Esophagus muscularis mucosa (tissue), 4 donors: ENCODE data around the gene HLA-DQA1. TPM values are rescaled to one million over a fixed set of nuclear protein-coding genes. Genes with fewer than 3 reads are reported as not detected.
"Not testable (repeated sequence)": the region's sequence is repeated elsewhere in the genome, so short reads cannot be mapped to it uniquely, and the experiment has no call there.

Source experiments
- DNase-seq: peaks from one replicate; pipeline ENCODE4 v3.0.0-alpha.2; 2017; ENCODE audit errors: extremely low spot score
- H3K27ac ChIP-seq, 4 donors: fragments of 200-600 bp; sonication (generic); replicated peaks in 1 of 4; 1 replicate in 3 of 4; 2 replicates in 1 of 4; pipeline ENCODE4 v1.5.1; 2016 to 2019; ENCODE audit warnings: mild to moderate bottlenecking in 1 of 4
- H3K27me3 ChIP-seq, 4 donors: fragments of 200-600 bp; sonication (generic); one replicate each; pipeline versions ENCODE4 v1.5.1 to v1.6.0; 2016 to 2019
- H3K36me3 ChIP-seq, 4 donors: fragments of 200-600 bp; sonication (generic); one replicate each; pipeline ENCODE4 v1.5.1; 2016 to 2019
- H3K4me1 ChIP-seq, 4 donors: fragments of 200-600 bp; sonication (generic); one replicate each; pipeline ENCODE4 v1.5.1; 2016 to 2019
- H3K4me3 ChIP-seq, 4 donors: fragments of 200-600 bp; sonication (generic); 1 replicate in 2 of 4; 2 replicates in 2 of 4; pipeline ENCODE4 v1.5.1; 2016 to 2019; ENCODE audit warnings: mild to moderate bottlenecking in 4 of 4, moderate library complexity in 1 of 4
- H3K9me3 ChIP-seq, 4 donors: fragments of 200-600 bp; sonication (generic); 1 replicate in 3 of 4; 2 replicates in 1 of 4; pipeline ENCODE4 v1.5.1; 2016 to 2019
- CTCF ChIP-seq, 3 experiments: fragments of 200-600 bp in 2 of 3; fragments of 450-650 bp in 1 of 3; sonication (generic) in 2 of 3; IDR thresholded peaks; one replicate each; pipeline ENCODE4 v1.5.1; 2017 to 2019; ENCODE audit warnings: antibody characterized with exemption in 3 of 3, mild to moderate bottlenecking in 2 of 3, moderate library complexity in 1 of 3
- EP300 ChIP-seq: sonication (generic); formaldehyde crosslinking; IDR thresholded peaks from one replicate; pipeline ENCODE4 v1.6.1; 2017; ENCODE audit warnings: antibody characterized with exemption
- POLR2A ChIP-seq: fragments of 450-650 bp; IDR thresholded peaks from one replicate; pipeline ENCODE4 v1.6.1; 2017; ENCODE audit warnings: antibody characterized with exemption, moderate library complexity, mild to moderate bottlenecking, low read depth
- POLR2AphosphoS5 ChIP-seq, 2 donors: sonication (generic); formaldehyde crosslinking; IDR thresholded peaks; one replicate each; pipeline ENCODE4 v1.6.1; 2017; ENCODE audit warnings: antibody characterized with exemption in 2 of 2
- WGBS: methylation state at CpG from one replicate; pipeline ENCODE4 v1.1.5; 2018; 5-methylcytosine and 5-hydroxymethylcytosine counted together
- intact Hi-C: fragments of 100-400 bp; cut with DNase I; formaldehyde crosslinking; loops from one replicate; pipeline ENCODE4 v1.15.1; 2023
- total RNA-seq, 4 donors: library from RNA; depleted of rRNA; stranded (reverse); fragments of >200 nt; gene quantifications; one replicate each; pipeline versions ENCODE4 v1.1.0 to v1.2.1, GENCODE V29; 2016

The HLA-DQA1 gene
- total RNA-seq, 4 donors from 2014 or later: 0.97 to 8.4 (median 5.1) TPM

GRCh38 chr6:32642720-32643106, 5.5 kb downstream of the HLA-DQA1 start:
- no peaks in the 10 kb centered on the region for H3K27me3 ChIP-seq
- H3K27ac ChIP-seq: no peak overlapping the region
- DNase-seq: no peak
- no peak for TF ChIP-seq POLR2A
- TF ChIP-seq EP300: no peak
- no peak for TF ChIP-seq CTCF (IDR thresholded peaks at IDR 0.05)
- intact Hi-C loops: loop anchor here (5.0 kb wide), 1 partner anchor 105 kb away; no protein-coding TSS in a partner anchor
- H3K36me3 ChIP-seq: no peaks in the 10 kb centered on the region
- 51% methylated on average over 6 of the region's 6 CpGs for WGBS
- no peak overlapping the region for H3K4me3 ChIP-seq
- no peaks in the 10 kb centered on the region for H3K9me3 ChIP-seq
- no peaks in the 10 kb centered on the region for H3K4me1 ChIP-seq

GRCh38 chr6:32643904-32644303, 6.7 kb downstream of the HLA-DQA1 start:
- no peak overlapping the region for H3K27ac ChIP-seq
- WGBS: 48% methylated on average over 4 of the region's 4 CpGs
- H3K9me3 ChIP-seq: no peaks in the 10 kb centered on the region
- H3K4me1 ChIP-seq: no peaks in the 10 kb centered on the region
- DNase-seq: no peak
- H3K27me3 ChIP-seq: no peaks in the 10 kb centered on the region
- intact Hi-C loops: loop anchor here (5.0 kb wide), 1 partner anchor 103 kb away; no protein-coding TSS in a partner anchor
- TF ChIP-seq POLR2AphosphoS5 (IDR thresholded peaks at IDR 0.05) (no peak), CTCF (IDR thresholded peaks at IDR 0.05) (no peak), POLR2A (no peak), EP300 (no peak)
- no peaks in the 10 kb centered on the region for H3K36me3 ChIP-seq
- H3K4me3 ChIP-seq: no peak overlapping the region

- no peak for DNase-seq
- intact Hi-C loops: no loop called here
- no peaks in the 10 kb centered on the region for H3K36me3 ChIP-seq
- WGBS: 78% methylated on average over 6 of the region's 6 CpGs
- no peaks in the 10 kb centered on the region for H3K9me3 ChIP-seq
- no peak for TF ChIP-seq POLR2A
- no peak for TF ChIP-seq CTCF (IDR thresholded peaks at IDR 0.05)
- no peak for TF ChIP-seq EP300
- TF ChIP-seq POLR2AphosphoS5 (IDR thresholded peaks at IDR 0.05): no peak
- no peaks in the 10 kb centered on the region for H3K4me1 ChIP-seq
- H3K4me3 ChIP-seq: no peak overlapping the region
- no peaks in the 10 kb centered on the region for H3K27me3 ChIP-seq
- H3K27ac ChIP-seq: no peak overlapping the region
Observed at GRCh38 chr6:32645047-32645703, 8.0 kb downstream of the HLA-DQA1 start.

GRCh38 chr6:32655203-32655710, 18.1 kb downstream of the HLA-DQA1 start:
- Histone ChIP-seq H3K9me3 (no peaks in the 10 kb centered on the region), H3K4me1 (no peaks in the 10 kb centered on the region), H3K27me3 (no peaks in the 10 kb centered on the region), H3K4me3 (no peak overlapping the region), H3K27ac (no peak overlapping the region), H3K36me3 (no peaks in the 10 kb centered on the region)
- 59% methylated on average over 2 of the region's 2 CpGs for WGBS
- TF ChIP-seq POLR2A (no peak), EP300 (no peak), POLR2AphosphoS5 (IDR thresholded peaks at IDR 0.05) (no peak), CTCF (IDR thresholded peaks at IDR 0.05) (no peak)
- intact Hi-C loops: no loop called here
- DNase-seq: no peak

- H3K4me3 ChIP-seq, H3K9me3 ChIP-seq, DNase-seq, H3K36me3 ChIP-seq, intact Hi-C loops, H3K4me1 ChIP-seq, H3K27ac ChIP-seq, H3K27me3 ChIP-seq: not testable (repeated sequence)
- WGBS: 49% methylated on average over 3 of the region's 6 CpGs
Observed at GRCh38 chr6:32657329-32657728, 20.1 kb downstream of the HLA-DQA1 start.

GRCh38 chr6:32657819-32658218, 20.6 kb downstream of the HLA-DQA1 start:
- H3K4me3 ChIP-seq, H3K27me3 ChIP-seq, H3K36me3 ChIP-seq, H3K4me1 ChIP-seq, intact Hi-C loops, H3K27ac ChIP-seq, DNase-seq, H3K9me3 ChIP-seq: not testable (repeated sequence)
